Uterus (tissue), 4 donors: ENCODE results near the gene SCRT2. TPM values are rescaled to one million over a fixed set of nuclear protein-coding genes. Genes with fewer than 3 reads are reported as not detected.

Source experiments
- DNase-seq, 2 donors: peaks; one replicate each; pipeline ENCODE4 v3.0.0-alpha.2; 2019 to 2020
- H3K27ac ChIP-seq, 2 donors: fragments of 200-600 bp; sonication (generic); 1 replicate in 1 of 2; 2 replicates in 1 of 2; pipeline ENCODE4 v1.5.1; 2016 to 2018
- H3K27me3 ChIP-seq, 2 donors: fragments of 200-600 bp; sonication (generic); one replicate each; pipeline ENCODE4 v1.5.1; 2018 to 2019; ENCODE audit warnings: control low read depth in 1 of 2
- H3K36me3 ChIP-seq, 2 donors: fragments of 200-600 bp; sonication (generic); one replicate each; pipeline ENCODE4 v1.5.1; 2019; ENCODE audit warnings: control low read depth in 1 of 2
- H3K4me1 ChIP-seq, 2 donors: fragments of 200-600 bp; sonication (generic); one replicate each; pipeline ENCODE4 v1.5.1; 2018 to 2019; ENCODE audit warnings: control low read depth in 1 of 2
- H3K4me3 ChIP-seq, 2 donors: fragments of 200-600 bp; sonication (generic); 1 replicate in 1 of 2; 2 replicates in 1 of 2; pipeline ENCODE4 v1.5.1; 2018 to 2019; ENCODE audit warnings: mild to moderate bottlenecking in 1 of 2
- H3K9me3 ChIP-seq, 2 donors: fragments of 200-600 bp; sonication (generic); one replicate each; pipeline ENCODE4 v1.5.1; 2019; ENCODE audit warnings: control low read depth in 1 of 2
- POLR2A ChIP-seq, 2 donors: fragments of 450-650 bp; IDR thresholded peaks; one replicate each; pipeline ENCODE4 v1.6.1; 2016; ENCODE audit warnings: antibody characterized with exemption in 2 of 2, mild to moderate bottlenecking in 1 of 2, moderate library complexity in 1 of 2
- intact Hi-C: fragments of 100-400 bp; cut with DNase I; formaldehyde crosslinking; loops from one replicate; pipeline ENCODE4 v1.15.1; 2023; ENCODE audit warnings: low total_unique reads
- total RNA-seq, 4 donors: library from RNA; depleted of rRNA in 3 of 4; stranded (reverse); fragments of >200 nt in 3 of 4; gene quantifications; one replicate each; pipeline versions ENCODE4 v1.1.0 to v1.2.4, GENCODE V29; 2014 to 2023
- TF ChIP-seq, protein P1 (sequence below), 4 experiments: fragments of 200-600 bp in 2 of 4; fragments of 450-650 bp in 2 of 4; sonication (generic) in 2 of 4; IDR thresholded peaks; one replicate each; pipeline ENCODE4 v1.5.1; 2016 to 2019; ENCODE audit warnings: antibody characterized with exemption in 4 of 4, mild to moderate bottlenecking in 2 of 4, moderate library complexity in 1 of 4
- donor health status: DM: yes; HTN: yes; CAD: no.

Gene SCRT2
- total RNA-seq, 4 donors from 2014 or later: not detected

DNA sequence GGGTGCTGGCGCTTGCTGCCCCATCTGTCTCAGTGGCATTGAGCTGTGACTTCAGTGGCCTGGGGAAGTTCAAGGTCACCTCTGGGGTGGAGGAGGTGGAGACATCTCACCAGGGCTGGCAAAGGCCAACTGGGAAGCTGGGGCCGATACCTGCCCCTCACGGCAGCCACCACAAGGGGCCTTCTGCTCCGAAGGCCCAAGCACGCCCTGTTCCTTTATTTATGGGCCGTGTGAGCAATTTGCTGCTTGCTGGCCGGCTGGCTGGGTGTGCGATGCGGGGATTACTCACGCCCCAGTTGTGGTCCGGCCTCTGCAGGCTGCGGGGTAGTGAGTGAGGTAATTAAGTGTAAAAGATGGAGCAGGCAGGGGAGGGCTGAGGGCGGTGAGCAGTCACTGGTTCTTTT lies 13.2 kb upstream of the SCRT2 start:
- intact Hi-C loops: no loop called here
- Histone ChIP-seq H3K9me3 (no peaks in the 10 kb centered on the region), H3K36me3 (no peaks in the 10 kb centered on the region), H3K4me1 (no peaks in the 10 kb centered on the region), H3K4me3 (no peak overlapping the region), H3K27ac (no peak overlapping the region), H3K27me3 (no peaks in the 10 kb centered on the region)
- TF ChIP-seq POLR2A (IDR thresholded peaks at IDR 0.05): no peak
- TF ChIP-seq, protein P1, sequence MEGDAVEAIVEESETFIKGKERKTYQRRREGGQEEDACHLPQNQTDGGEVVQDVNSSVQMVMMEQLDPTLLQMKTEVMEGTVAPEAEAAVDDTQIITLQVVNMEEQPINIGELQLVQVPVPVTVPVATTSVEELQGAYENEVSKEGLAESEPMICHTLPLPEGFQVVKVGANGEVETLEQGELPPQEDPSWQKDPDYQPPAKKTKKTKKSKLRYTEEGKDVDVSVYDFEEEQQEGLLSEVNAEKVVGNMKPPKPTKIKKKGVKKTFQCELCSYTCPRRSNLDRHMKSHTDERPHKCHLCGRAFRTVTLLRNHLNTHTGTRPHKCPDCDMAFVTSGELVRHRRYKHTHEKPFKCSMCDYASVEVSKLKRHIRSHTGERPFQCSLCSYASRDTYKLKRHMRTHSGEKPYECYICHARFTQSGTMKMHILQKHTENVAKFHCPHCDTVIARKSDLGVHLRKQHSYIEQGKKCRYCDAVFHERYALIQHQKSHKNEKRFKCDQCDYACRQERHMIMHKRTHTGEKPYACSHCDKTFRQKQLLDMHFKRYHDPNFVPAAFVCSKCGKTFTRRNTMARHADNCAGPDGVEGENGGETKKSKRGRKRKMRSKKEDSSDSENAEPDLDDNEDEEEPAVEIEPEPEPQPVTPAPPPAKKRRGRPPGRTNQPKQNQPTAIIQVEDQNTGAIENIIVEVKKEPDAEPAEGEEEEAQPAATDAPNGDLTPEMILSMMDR (IDR thresholded peaks at IDR 0.05): no peak
- no peak for DNase-seq

DNA sequence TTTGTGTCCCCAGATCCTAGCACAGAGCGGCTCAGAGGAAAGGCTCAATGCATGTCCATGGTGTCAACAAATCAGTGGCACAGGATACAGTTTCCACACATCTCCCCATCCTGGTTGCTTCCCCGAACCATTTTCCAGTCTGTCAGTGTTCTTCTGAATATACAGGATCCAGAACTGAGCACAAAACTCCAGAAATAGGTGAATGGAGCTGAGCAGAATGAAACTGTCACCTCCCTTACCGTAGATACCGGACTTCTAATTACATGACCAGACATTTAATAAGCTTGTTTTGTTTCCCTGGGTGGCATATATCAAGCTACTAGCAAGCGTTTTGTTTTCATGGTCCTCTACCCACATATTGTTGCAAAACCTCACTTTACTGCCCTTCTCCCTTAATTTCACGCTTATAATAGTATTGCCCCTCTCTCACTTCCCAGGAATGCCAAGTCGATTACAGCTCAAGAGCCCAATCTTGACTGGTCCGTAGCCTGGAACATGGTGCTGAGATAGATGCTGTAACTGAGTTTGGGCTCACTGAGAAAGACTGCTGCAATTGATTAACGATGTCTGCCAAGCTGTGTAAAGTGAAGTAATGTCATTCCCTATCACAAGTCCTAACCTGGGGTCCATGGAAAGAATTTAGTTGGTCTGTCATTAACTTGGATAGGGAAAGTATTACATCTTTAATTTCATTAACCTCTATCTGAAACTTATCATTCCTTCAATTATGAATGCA lies 12.0 kb upstream of the SCRT2 start:
- Histone ChIP-seq H3K36me3 (no peaks in the 10 kb centered on the region), H3K27me3 (no peaks in the 10 kb centered on the region), H3K9me3 (no peaks in the 10 kb centered on the region), H3K27ac (no peak overlapping the region), H3K4me1 (no peaks in the 10 kb centered on the region), H3K4me3 (no peak overlapping the region)
- DNase-seq: no peak
- intact Hi-C loops: no loop called here
- TF ChIP-seq POLR2A (IDR thresholded peaks at IDR 0.05): no peak
- TF ChIP-seq, protein P1 (IDR thresholded peaks at IDR 0.05): no peak

DNA sequence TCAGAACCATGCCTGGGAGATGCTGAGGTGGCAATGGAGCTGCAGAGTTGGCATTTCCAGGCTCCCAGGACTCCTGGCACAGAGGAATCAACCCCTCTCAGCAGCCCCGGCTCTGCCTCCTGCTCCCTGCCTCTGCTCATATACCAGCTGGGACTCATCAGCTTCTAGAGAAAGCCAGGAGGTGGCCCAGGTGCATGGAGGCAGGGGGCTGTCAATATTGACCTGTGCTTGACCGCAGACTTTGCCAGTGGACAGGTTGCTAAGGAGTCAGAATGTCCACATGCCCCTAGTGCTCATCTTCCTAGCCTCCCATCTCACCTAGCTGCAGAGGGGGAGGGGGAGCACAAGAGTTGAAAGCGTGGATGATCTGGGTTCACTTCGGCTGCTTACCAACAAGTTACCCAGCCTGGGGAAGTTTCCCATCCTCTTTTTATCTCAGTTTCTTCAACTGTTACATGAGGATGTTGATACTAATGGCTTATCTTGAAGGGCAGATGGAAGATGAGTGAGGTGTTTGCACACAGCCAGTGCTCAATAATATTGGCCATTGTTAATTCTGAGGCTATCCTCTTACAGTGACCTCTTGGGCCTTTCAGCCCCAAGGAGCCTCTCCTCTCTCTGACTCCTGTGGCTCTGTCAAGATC lies 9.2 kb upstream of the SCRT2 start:
- intact Hi-C loops: no loop called here
- Histone ChIP-seq H3K9me3 (no peaks in the 10 kb centered on the region), H3K36me3 (no peaks in the 10 kb centered on the region), H3K27ac (no peak overlapping the region), H3K4me3 (no peak overlapping the region), H3K4me1 (no peaks in the 10 kb centered on the region), H3K27me3 (peaks cover 0 to 2% of the 10 kb centered on the region in 2 donors)
- no peak for DNase-seq
- TF ChIP-seq, protein P1 (IDR thresholded peaks at IDR 0.05): no peak
- TF ChIP-seq POLR2A (IDR thresholded peaks at IDR 0.05): no peak

DNA sequence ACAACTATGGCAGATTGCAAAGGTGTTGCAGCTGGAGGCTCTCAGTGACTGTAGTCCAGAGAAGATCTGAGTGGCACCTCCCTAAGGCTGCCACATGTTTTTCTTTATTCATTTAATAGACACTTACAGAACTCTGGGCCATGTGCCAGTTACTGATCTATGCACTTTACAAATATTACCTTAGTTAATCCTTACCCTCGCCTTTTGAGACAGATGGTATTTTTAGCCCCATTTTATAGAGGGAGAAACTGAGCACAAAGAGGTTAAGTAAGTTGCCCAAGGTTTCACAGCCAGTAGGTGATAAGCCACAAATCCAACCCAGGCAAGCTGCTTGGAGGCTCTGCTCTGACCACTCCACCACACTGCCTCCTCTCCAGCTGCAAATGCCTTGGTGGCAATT lies 6.5 kb upstream of the SCRT2 start:
- DNase-seq: no peak

More for the DNA sequence above, 6.5 kb upstream of the SCRT2 start:
- H3K27ac ChIP-seq: no peak overlapping the region
- TF ChIP-seq POLR2A (IDR thresholded peaks at IDR 0.05): no peak
- TF ChIP-seq, protein P1 (IDR thresholded peaks at IDR 0.05): no peak
- peaks cover 0 to 10% of the 10 kb centered on the region in 2 donors for H3K27me3 ChIP-seq
- no peak overlapping the region for H3K4me3 ChIP-seq
- H3K4me1 ChIP-seq: no peaks in the 10 kb centered on the region
- intact Hi-C loops: no loop called here
- no peaks in the 10 kb centered on the region for H3K36me3 ChIP-seq
- no peaks in the 10 kb centered on the region for H3K9me3 ChIP-seq
